Heart left ventricle (tissue), 16 donors: Measurements from ENCODE around the gene EPGN. TPM values are rescaled to one million over a fixed set of nuclear protein-coding genes. Genes with fewer than 3 reads are reported as not detected.

Experiments used
- ATAC-seq, 4 donors: fragments of 200-7000 bp; cut with Tn5 transposase; one replicate each; pipeline ENCODE4 v1.9.1; 2020 to 2022; ENCODE audit warnings: moderate library complexity in 4 of 4, mild to moderate bottlenecking in 3 of 4, moderate number of reproducible peaks in 1 of 4
- DNase-seq, 5 donors: peaks; one replicate each; pipeline ENCODE4 v3.0.0-alpha.2; 2020
- H3K27ac ChIP-seq, 12 donors: fragments of 200-600 bp; sonication (generic) in 4 of 12; one replicate each; pipeline versions ENCODE4 v1.5.0 to v1.8.0; 2016 to 2022; ENCODE audit warnings: mild to moderate bottlenecking in 2 of 12
- H3K27me3 ChIP-seq, 9 donors: fragments of 200-600 bp; sonication (generic) in 2 of 9; one replicate each; pipeline versions ENCODE4 v1.5.1 to v1.8.0; 2016 to 2022; ENCODE audit warnings: mild to moderate bottlenecking in 3 of 9
- H3K36me3 ChIP-seq, 9 donors: fragments of 200-600 bp; sonication (generic) in 2 of 9; one replicate each; pipeline versions ENCODE4 v1.5.0 to v1.8.0; 2018 to 2022; ENCODE audit warnings: mild to moderate bottlenecking in 2 of 9
- H3K4me1 ChIP-seq, 12 donors: fragments of 200-600 bp; sonication (generic) in 4 of 12; one replicate each; pipeline versions ENCODE4 v1.5.0 to v1.8.0; 2016 to 2022; ENCODE audit warnings: mild to moderate bottlenecking in 3 of 12
- H3K4me3 ChIP-seq, 12 donors: fragments of 200-600 bp; sonication (generic) in 4 of 12; one replicate each; pipeline versions ENCODE4 v1.5.0 to v1.8.0; 2017 to 2022; ENCODE audit warnings: mild to moderate bottlenecking in 9 of 12, moderate library complexity in 4 of 12
- H3K9me3 ChIP-seq, 12 donors: fragments of 200-600 bp; sonication (generic) in 4 of 12; one replicate each; pipeline versions ENCODE4 v1.5.0 to v1.8.0; 2016 to 2022; ENCODE audit warnings: mild to moderate bottlenecking in 1 of 12
- CTCF ChIP-seq, 12 donors: fragments of 200-600 bp; sonication (generic) in 4 of 12; IDR thresholded peaks; one replicate each; pipeline versions ENCODE4 v1.5.0 to v1.8.0; 2018 to 2022; ENCODE audit warnings: antibody characterized with exemption in 12 of 12, mild to moderate bottlenecking in 5 of 12
- POLR2A ChIP-seq, 2 donors: fragments of 450-650 bp; IDR thresholded peaks; one replicate each; pipeline ENCODE4 v1.6.1; 2017; ENCODE audit warnings: antibody characterized with exemption in 2 of 2, mild to moderate bottlenecking in 2 of 2, moderate library complexity in 2 of 2
- WGBS, 4 donors: extraction: QIAGEN DNeasy Blood & Tissue Kit in 2 of 4; methylation state at CpG; one replicate each; pipeline versions ENCODE4 v1.1.5 to v1.1.7; 2013 to 2018; 5-methylcytosine and 5-hydroxymethylcytosine counted together
- intact Hi-C, 10 donors: fragments of 100-400 bp; cut with DNase I; formaldehyde crosslinking; loops; one replicate each; pipeline versions ENCODE4 v1.11.1 to v1.14.2; 2022
- polyA plus RNA-seq, 2 donors: library from polyadenylated mRNA; stranded (reverse); fragments of 200-250 nt; gene quantifications; one replicate each; pipeline ENCODE4 v1.2.3, GENCODE V29; 2013
- total RNA-seq, 9 donors: library from RNA; depleted of rRNA in 2 of 9; stranded (reverse); fragments of >200 nt in 2 of 9; fragmentation: NEBNext Ultra II Directional in 3 of 9; extraction: Animal tissue kit (Norgen Biotek cat#: 25700) in 3 of 9; gene quantifications; one replicate each; pipeline versions ENCODE4 v1.1.0 to v1.2.4, GENCODE V29; 2016 to 2023
- donor health status: ischemic (EF 13 %, LVEDD 7.1; RV severe dilation, severe dysfunction).
- donor health status: healthy with polysubstance abuse.
- donor health status: DM: no; HTN: yes; CAD: no.
- donor health status: DM: no; HTN: no; CAD: no.
- donor health status: ischemic (EF 25% LVEDD 6.9; RV normal size, moderate dysfunction).
- donor health status: ischemic (EF 25% LVEDD 5.7; RV mildly dilated, moderate dysfunction).
- donor health status: healthy.
- donor health status: DM: yes; HTN: yes; CAD: no.
- donor health status: ischemic (EF 35%, LVEDD 5.7; RV mildly dilated, moderate dysfunction).
- donor health status: nonischemic (EF 11% LVEDD 7.7; RV severe dilation, severe dysfunction).
- donor health status: DM: yes; HTN: yes; CAD: no.
- donor health status: PGD.
- donor health status: ischemic (EF 29% LVEDD 5.4; RV normal size, mild dysfunction).
- donor health status: nonischemic (EF 23%, LVEDD 6.1; RV moderate dilation, normal function).

Gene EPGN
- total and polyA plus RNA-seq, 11 donors: 5.8 TPM; not detected in 10

GRCh38 chr4:74362347-74362746 lies 54.1 kb downstream of the EPGN start:
- Histone ChIP-seq H3K27ac (no peak overlapping the region), H3K9me3 (no peaks in the 10 kb centered on the region), H3K36me3 (no peaks in the 10 kb centered on the region), H3K4me1 (peaks cover 0 to 22% (median 10%) of the 10 kb centered on the region in 12 donors), H3K27me3 (peaks cover 0 to 56% (median 17%) of the 10 kb centered on the region in 9 donors), H3K4me3 (no peak overlapping the region)
- DNase-seq (no peak), ATAC-seq (no peak)
- intact Hi-C loops: no loop called here
- WGBS, 4 donors: 93 to 97% (median 95%) methylated on average over 3 of the region's 3 CpGs
- TF ChIP-seq POLR2A (IDR thresholded peaks at IDR 0.05): no peak
- no peak for TF ChIP-seq CTCF (IDR thresholded peaks at IDR 0.05)

- ATAC-seq: no peak
- intact Hi-C loops: no loop called here
- WGBS, 4 donors: 40 to 49% (median 43%) methylated on average over 8 of the region's 8 CpGs
- H3K27me3 ChIP-seq: peaks cover 0 to 62% (median 17%) of the 10 kb centered on the region in 9 donors
- peaks cover 0 to 22% (median 10%) of the 10 kb centered on the region in 12 donors for H3K4me1 ChIP-seq
- TF ChIP-seq CTCF (IDR thresholded peaks at IDR 0.05): no peak
- no peak for TF ChIP-seq POLR2A (IDR thresholded peaks at IDR 0.05)
- no peaks in the 10 kb centered on the region for H3K9me3 ChIP-seq
- H3K4me3 ChIP-seq: peak overlapping the region in 2 of 12 donors; percentile 52 to 58
- DNase-seq: no peak
- no peaks in the 10 kb centered on the region for H3K36me3 ChIP-seq
- no peak overlapping the region for H3K27ac ChIP-seq
Measured at GRCh38 chr4:74364256-74364651, 56.0 kb downstream of the EPGN start.

GRCh38 chr4:74364652-74365491 lies 56.6 kb downstream of the EPGN start, which contains the start of gene EREG:
Gene EREG, plus strand, starts transcription at chr4:74365145. Its CDS starts 164 bp downstream, at chr4:74365309.
- ATAC-seq: peak in 3 of 4 donors; percentile 18 to 64 (median 52)
- peaks cover 0 to 22% (median 10%) of the 10 kb centered on the region in 12 donors for H3K4me1 ChIP-seq
- no peaks in the 10 kb centered on the region for H3K9me3 ChIP-seq
- peak within 1 kb of the TSS in 10 of 12 donors; percentile 10 to 58 (median 32) for H3K4me3 ChIP-seq
- whole genome bisulfite sequencing, 4 donors: 9 to 18% (median 11%) methylated on average over 30 to 40 of the region's 40 CpGs
- H3K27ac ChIP-seq: peak within 1 kb of the TSS in 2 of 12 donors; percentile 24 to 45
- TF ChIP-seq CTCF (IDR thresholded peaks at IDR 0.05) (no peak), POLR2A (IDR thresholded peaks at IDR 0.05) (no peak)
- H3K36me3 ChIP-seq: no peaks in the 10 kb centered on the region
- intact Hi-C loops: no loop called here
- DNase-seq: peak; percentile 8 to 72 (median 31)
- H3K27me3 ChIP-seq: peaks cover 0 to 62% (median 17%) of the 10 kb centered on the region in 9 donors

GRCh38 chr4:74365761-74366160 lies 57.5 kb downstream of the EPGN start:
- peak overlapping the region in 9 of 12 donors; percentile 10 to 58 (median 24) for H3K4me3 ChIP-seq
- WGBS, 4 donors: 13 to 17% (median 15%) methylated on average over 11 of the region's 11 CpGs
- DNase-seq (peak in 1 of 5 donors; percentile 19), ATAC-seq (peak in 2 of 4 donors; percentile 31 to 34)
- peaks cover 0 to 54% (median 17%) of the 10 kb centered on the region in 9 donors for H3K27me3 ChIP-seq
- no peaks in the 10 kb centered on the region for H3K9me3 ChIP-seq
- peaks cover 0 to 22% (median 10%) of the 10 kb centered on the region in 12 donors for H3K4me1 ChIP-seq
- TF ChIP-seq POLR2A (IDR thresholded peaks at IDR 0.05) (no peak), CTCF (IDR thresholded peaks at IDR 0.05) (no peak)
- H3K27ac ChIP-seq: peak overlapping the region in 1 of 12 donors; percentile 45
- intact Hi-C loops: no loop called here
- H3K36me3 ChIP-seq: no peaks in the 10 kb centered on the region
